ENCODE results near the gene A4GALT.
"Not testable (repeated sequence)": the region's sequence is repeated elsewhere in the genome, so short reads cannot be mapped to it uniquely, and the experiment has no call there.

The A4GALT gene

DNA sequence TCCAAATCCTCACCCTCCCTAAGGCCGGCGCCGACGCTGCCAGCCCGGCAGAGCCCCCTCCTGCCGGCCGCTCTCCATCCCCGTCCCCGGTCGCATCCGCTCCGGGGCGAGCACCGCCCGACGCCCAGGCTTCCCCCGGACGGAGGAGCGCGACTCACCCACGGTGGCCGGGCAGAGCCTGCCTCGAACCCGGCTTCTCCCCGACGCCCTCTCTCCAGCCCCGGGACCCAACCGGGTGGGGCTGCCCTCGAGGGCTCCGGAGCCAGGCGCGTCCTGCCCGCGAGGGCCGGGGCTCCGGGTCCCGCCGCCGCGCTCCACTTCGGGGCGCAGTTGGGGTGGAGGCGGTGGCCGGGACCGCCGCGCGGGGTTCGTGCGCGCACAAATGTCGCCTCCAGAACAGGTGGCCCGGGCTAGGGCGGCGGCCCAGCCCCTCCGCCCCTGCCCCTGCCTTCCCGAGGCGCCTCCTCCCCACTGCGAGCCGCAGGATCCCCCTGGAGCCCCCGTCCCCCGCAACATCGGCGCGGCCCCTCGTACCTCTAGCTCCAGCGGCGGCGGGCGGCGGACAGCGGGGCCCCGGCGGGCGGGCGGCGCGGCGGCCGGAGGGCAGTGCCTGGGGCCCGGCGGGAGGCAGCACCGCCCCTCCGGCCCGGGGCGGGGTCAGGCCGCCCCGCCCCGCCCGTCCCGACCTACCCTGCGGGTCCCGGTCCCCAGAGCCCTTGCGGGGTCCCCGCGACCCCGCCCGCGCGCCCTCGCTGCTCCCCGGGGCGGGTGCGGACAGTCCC, at the start of gene A4GALT:
Gene A4GALT (minus strand): TSS at position 608 of the 782 bp plus-strand sequence. CDS start 26,919 bp downstream, outside the sequence.
- no peak for DNase-seq

GRCh38 chr22:42770448-42770726, 49.7 kb upstream of the A4GALT start:
- no peak for DNase-seq

DNA sequence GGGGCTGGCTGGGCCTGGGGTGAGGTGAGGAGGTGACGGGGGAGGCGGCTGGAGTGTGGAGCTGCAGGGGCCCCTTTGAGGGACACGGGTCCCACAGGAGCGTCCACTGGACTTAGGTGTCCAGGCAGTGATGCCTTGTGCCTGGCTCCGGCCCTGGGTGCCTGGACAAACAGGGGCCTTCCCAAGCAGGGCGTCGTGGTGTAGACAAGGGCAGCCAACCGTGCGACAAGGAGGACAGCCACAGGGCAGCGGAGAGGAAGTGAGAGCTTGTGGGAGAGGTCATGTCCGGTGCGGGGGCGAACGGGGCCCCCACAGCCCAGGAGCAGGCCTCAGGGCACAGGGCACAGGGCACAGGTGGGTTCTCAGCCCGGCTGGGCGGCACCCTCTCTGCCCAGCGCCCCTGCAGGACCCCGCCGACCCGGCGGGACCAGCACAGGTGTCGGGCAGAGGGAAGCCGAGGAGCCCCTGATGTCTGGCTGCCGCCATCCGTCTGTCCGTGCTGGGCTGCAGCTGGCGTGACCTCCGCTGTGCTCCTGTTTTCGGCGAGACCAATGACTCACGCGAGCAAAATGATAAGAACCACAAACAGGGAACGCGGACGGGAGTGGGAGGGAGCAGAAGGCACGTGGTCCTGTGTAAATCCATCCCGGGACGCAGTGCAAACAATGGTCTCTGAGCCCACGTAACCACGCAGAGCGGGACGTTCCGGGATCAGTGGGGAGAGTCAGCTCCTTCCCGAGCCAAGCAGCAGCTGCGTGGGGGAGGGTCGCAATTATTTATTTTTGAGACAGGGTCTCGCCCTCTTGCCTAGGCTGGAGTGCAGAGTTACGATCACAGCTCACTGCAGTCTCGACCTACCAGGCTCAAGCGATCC, 49.1 kb upstream of the A4GALT start:
- DNase-seq, result no peak

DNA sequence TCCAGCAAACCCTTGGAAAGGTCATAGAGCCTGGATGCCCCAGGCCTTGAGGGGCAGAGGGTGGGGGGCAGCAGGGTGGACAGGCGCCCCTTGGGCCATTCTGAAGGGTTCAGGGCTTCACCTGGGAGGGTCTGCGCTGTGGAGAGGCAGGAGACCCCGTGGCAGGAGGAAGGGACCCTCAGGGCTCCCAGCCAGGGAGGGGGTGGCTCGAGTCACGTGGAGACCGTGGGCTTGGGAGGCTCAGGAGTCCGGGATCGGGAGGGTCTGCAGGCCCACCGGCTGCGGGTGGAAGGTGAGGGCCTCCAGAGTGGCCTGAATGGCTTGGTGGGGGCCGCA, 48.5 kb upstream of the A4GALT start:
- no peak for DNase-seq

GRCh38 chr22:42768385-42769035, 47.8 kb upstream of the A4GALT start:
- no peak for DNase-seq

- no peak for DNase-seq
Measured at GRCh38 chr22:42766860-42767259, 46.2 kb upstream of the A4GALT start.

DNA sequence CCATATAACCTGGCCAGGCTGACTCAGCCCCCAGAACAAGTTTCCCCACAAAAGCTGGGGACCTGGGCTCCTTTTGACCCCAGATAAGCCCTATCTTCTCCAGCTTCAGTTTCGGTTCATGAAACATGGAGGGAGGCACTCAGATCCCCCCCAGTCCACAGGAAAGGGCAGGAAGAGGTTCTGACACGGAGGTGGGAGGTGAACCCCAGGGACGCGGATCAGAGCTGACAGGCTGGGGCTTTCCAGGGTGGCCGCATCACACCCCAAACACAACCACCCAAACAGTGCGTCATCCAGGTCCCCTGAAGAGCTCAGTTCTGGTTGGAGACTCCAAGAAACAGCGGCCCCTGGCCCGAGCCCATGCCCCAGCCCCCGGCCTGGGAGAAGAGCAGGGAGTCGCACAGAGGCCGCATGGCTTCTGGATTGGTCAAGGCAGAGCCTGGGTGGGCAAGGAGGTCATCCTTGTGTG, 44.3 kb upstream of the A4GALT start:
- no peak for DNase-seq

DNA sequence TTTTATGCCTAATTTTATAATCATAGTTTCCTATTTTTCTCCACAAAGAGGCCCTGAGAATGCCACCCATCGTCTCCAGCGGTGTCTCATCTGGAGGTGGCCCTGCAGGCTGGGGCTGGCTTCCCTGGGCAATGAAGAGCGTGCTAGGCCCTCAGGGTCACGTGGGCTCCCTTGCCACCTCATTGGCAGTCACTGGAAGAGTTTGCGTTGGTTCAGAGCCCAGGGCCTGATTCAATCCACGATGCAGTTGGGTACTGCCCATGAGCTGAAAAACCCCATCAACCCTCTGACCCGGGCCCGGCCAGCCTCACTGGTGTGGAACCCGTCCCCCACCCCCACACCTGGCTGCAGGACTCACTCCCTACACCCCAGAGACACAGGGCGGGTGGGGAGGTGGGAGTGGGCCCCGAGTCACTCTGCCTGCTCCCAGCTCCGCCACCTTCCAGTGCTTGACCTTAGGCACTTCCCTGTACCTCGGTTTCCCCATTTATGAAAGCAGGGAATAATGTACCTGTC, 43.4 kb upstream of the A4GALT start:
- DNase-seq, result no peak

- DNase-seq, result no peak
Measured at GRCh38 chr22:42760806-42761565, 40.3 kb upstream of the A4GALT start.

- no peak for DNase-seq
Measured at GRCh38 chr22:42758931-42759629, 38.4 kb upstream of the A4GALT start.

GRCh38 chr22:42755553-42755952, 34.9 kb upstream of the A4GALT start:
- DNase-seq, result not testable (repeated sequence)

DNA sequence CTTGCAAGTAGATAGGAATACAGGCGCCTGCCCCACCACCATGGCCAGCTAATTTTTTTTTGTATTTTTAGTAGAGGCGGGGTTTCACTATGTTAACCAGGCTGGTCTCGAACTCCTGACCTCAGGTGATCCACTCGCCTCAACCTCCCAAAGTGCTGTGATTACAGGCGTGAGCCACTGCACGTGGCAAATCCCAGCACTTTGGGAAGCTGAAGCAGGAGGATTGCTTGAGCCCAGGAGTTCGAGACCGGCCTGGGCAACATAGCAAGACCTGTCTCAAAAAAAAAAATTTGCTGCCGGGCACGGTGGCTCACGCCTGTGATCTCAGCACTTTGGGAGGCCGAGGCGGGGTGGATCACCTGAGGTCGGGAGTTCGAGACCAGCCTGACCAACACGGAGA, 34.5 kb upstream of the A4GALT start:
- not testable (repeated sequence) for DNase-seq

GRCh38 chr22:42754658-42755057, 34.0 kb upstream of the A4GALT start:
- no peak for DNase-seq

- DNase-seq, result no peak
Measured at GRCh38 chr22:42752912-42753311, 32.2 kb upstream of the A4GALT start.

- no peak for DNase-seq
Measured at GRCh38 chr22:42752230-42752746, 31.6 kb upstream of the A4GALT start.

DNA sequence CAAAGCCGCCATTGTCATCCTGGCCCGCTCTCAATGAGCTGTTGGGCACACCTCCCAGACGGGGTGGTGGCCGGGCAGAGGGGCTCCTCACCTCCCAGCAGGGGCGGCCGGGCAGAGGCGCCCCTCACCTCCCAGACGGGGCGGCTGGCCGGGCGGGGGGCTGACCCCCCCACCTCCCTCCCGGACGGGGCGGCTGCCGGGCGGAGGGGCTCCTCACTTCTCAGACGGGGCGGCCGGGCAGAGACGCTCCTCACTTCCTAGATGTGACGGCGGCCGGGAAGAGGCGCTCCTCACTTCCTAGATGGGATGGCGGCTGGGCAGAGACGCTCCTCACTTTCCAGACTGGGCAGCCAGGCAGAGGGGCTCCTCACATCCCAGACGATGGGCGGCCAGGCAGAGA, 29.8 kb upstream of the A4GALT start:
- DNase-seq, result not testable (repeated sequence)

- no peak for DNase-seq
Measured at GRCh38 chr22:42747701-42748513, 27.2 kb upstream of the A4GALT start.

- DNase-seq, result no peak
Measured at GRCh38 chr22:42745118-42745517, 24.4 kb upstream of the A4GALT start.

DNA sequence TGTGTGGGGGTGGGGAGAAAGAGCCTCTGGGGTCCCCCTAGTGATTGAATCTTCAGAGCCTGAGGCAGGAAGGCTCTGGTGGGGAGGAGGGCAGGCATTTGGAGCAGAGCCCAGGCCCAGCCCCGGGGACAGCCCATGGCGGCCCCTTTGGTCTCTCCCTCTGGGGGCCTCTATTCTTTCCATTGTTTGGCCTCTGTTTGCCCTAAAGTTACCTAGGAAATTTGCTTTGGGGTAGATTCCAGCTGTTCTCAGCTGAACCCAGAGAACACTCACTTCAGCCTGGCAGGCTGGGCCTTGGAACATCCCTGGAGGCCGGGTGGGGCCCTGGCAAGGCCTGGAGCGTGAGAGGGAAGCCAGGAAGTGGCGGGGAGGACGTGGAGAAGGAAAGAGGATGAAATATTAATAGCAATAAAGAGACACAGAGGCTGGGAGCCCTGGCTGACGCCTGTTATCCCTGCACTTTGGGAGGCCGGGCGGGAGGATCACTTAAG, 22.9 kb upstream of the A4GALT start:
- no peak for DNase-seq

DNA sequence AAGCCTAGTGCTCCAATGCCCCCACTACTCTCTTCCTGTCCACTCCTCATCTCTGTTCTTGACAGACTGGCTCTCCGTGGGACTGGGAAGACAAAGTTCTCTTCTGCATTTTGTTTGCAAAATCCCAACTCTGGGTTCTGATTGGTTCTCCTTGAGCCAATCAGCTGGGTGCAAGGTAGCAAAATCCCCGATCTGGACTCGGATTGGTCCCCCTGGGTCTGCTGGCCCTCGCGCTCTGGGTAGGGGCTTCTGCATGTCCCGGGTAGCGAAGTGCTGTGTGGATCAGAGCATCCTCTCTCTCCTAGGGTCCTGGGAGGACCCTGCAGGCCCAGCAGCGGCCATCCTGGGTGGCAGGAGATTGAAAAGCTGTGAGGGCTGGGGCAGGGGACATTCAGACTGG, 22.3 kb upstream of the A4GALT start:
- no peak for DNase-seq

GRCh38 chr22:42740320-42740719, 19.6 kb upstream of the A4GALT start:
- not testable (repeated sequence) for DNase-seq

Data from NCI-H345 (cell line).